ENCODE results near the gene HSD17B11. TPM values are rescaled to one million over a fixed set of nuclear protein-coding genes. Genes with fewer than 3 reads are reported as not detected.

The HSD17B11 gene
- total RNA-seq, 1 donor from 2014 or later: 30.8 TPM

- H3K36me3 ChIP-seq: no peaks in the 10 kb centered on the region
- Mint-ChIP-seq H3K9me3 (peaks cover 22% of the 10 kb centered on the region), H3K4me1 (no peaks in the 10 kb centered on the region), H3K27me3 (ENCODE audit: insufficient read depth, low read depth) (no peaks in the 10 kb centered on the region), H3K4me3 (no peak overlapping the region), H3K36me3 (peaks cover 33% of the 10 kb centered on the region), H3K27ac (no peak overlapping the region)
- DNase-seq (ENCODE audit: low spot score): no peak
- H3K4me1 ChIP-seq: no peaks in the 10 kb centered on the region
- H4K20me1 ChIP-seq (ENCODE audit: low read depth): no peaks in the 10 kb centered on the region
- no peak overlapping the region for H3K4me2 ChIP-seq
- no peak overlapping the region for H3K9ac ChIP-seq
- no peak overlapping the region for H2AFZ ChIP-seq (replicated peaks)
- H3K9me3 ChIP-seq (ENCODE audit: low read depth): peaks cover 6% of the 10 kb centered on the region
- no peaks in the 10 kb centered on the region for H3F3A ChIP-seq (ENCODE audit: low read depth)
- no peaks in the 10 kb centered on the region for H3K79me2 ChIP-seq (ENCODE audit: low read depth)
- H3K27me3 ChIP-seq: no peaks in the 10 kb centered on the region
- H3K27ac ChIP-seq: no peak overlapping the region
- no peak overlapping the region for H3K4me3 ChIP-seq
- no peak for TF ChIP-seq EZH2phosphoT487 (IDR thresholded peaks at IDR 0.05)
- no peak for TF ChIP-seq EZH2 (IDR thresholded peaks at IDR 0.05)
- TF ChIP-seq CTCF (IDR thresholded peaks at IDR 0.05): no peak
Measured at GRCh38 chr4:87382116-87382515, 8.9 kb downstream of the HSD17B11 start.

- no peaks in the 10 kb centered on the region for H3K27me3 Mint-ChIP-seq (ENCODE audit: insufficient read depth, low read depth)
- Histone ChIP-seq H3K4me2 (no peak overlapping the region), H3K4me3 (no peak overlapping the region), H3K27me3 (no peaks in the 10 kb centered on the region), H3K36me3 (no peaks in the 10 kb centered on the region), H3F3A (ENCODE audit: low read depth) (no peaks in the 10 kb centered on the region), H3K9me3 (ENCODE audit: low read depth) (no peaks in the 10 kb centered on the region), H3K79me2 (ENCODE audit: low read depth) (no peaks in the 10 kb centered on the region), H3K27ac (no peak overlapping the region), H3K4me1 (no peaks in the 10 kb centered on the region), H3K9ac (no peak overlapping the region), H2AFZ (replicated peaks) (no peak overlapping the region), H4K20me1 (ENCODE audit: low read depth) (no peaks in the 10 kb centered on the region)
- H3K9me3 Mint-ChIP-seq: no peaks in the 10 kb centered on the region
- H3K4me1 Mint-ChIP-seq: no peaks in the 10 kb centered on the region
- TF ChIP-seq EZH2phosphoT487 (IDR thresholded peaks at IDR 0.05) (no peak), EZH2 (IDR thresholded peaks at IDR 0.05) (no peak), CTCF (IDR thresholded peaks at IDR 0.05) (no peak)
- H3K36me3 Mint-ChIP-seq: peaks cover 5% of the 10 kb centered on the region
- H3K27ac Mint-ChIP-seq: no peak overlapping the region
- no peak for DNase-seq (ENCODE audit: low spot score)
- no peak overlapping the region for H3K4me3 Mint-ChIP-seq
Measured at GRCh38 chr4:87377816-87378215, 13.2 kb downstream of the HSD17B11 start.

- no peak overlapping the region for H3K9ac ChIP-seq
- H3K4me3 ChIP-seq: no peak overlapping the region
- no peaks in the 10 kb centered on the region for H4K20me1 ChIP-seq (ENCODE audit: low read depth)
- no peak overlapping the region for H3K27ac ChIP-seq
- H3K4me1 Mint-ChIP-seq: no peaks in the 10 kb centered on the region
- H3K27ac Mint-ChIP-seq: no peak overlapping the region
- TF ChIP-seq CTCF (IDR thresholded peaks at IDR 0.05) (peak; percentile 74), EZH2 (IDR thresholded peaks at IDR 0.05) (no peak)
- no peaks in the 10 kb centered on the region for H3K9me3 ChIP-seq (ENCODE audit: low read depth)
- peak; percentile 28 for DNase-seq (ENCODE audit: low spot score)
- peaks cover 8% of the 10 kb centered on the region for H3K36me3 Mint-ChIP-seq
- no peaks in the 10 kb centered on the region for H3K4me1 ChIP-seq
- H3K79me2 ChIP-seq (ENCODE audit: low read depth): no peaks in the 10 kb centered on the region
- no peak overlapping the region for H3K4me2 ChIP-seq
- H3K36me3 ChIP-seq: no peaks in the 10 kb centered on the region
- H3K27me3 ChIP-seq: no peaks in the 10 kb centered on the region
- no peaks in the 10 kb centered on the region for H3K27me3 Mint-ChIP-seq (ENCODE audit: insufficient read depth, low read depth)
- no peaks in the 10 kb centered on the region for H3K9me3 Mint-ChIP-seq
- no peak overlapping the region for H2AFZ ChIP-seq (replicated peaks)
- no peak overlapping the region for H3K4me3 Mint-ChIP-seq
- H3F3A ChIP-seq (ENCODE audit: low read depth): no peaks in the 10 kb centered on the region
Measured at GRCh38 chr4:87375719-87376291, 15.2 kb downstream of the HSD17B11 start.
